ENCODE measurements around the gene PPP2R2C. TPM values are rescaled to one million over a fixed set of nuclear protein-coding genes. Genes with fewer than 3 reads are reported as not detected.

PPP2R2C gene
- total RNA-seq, 1 experiment from 2014 or later: not detected

DNA sequence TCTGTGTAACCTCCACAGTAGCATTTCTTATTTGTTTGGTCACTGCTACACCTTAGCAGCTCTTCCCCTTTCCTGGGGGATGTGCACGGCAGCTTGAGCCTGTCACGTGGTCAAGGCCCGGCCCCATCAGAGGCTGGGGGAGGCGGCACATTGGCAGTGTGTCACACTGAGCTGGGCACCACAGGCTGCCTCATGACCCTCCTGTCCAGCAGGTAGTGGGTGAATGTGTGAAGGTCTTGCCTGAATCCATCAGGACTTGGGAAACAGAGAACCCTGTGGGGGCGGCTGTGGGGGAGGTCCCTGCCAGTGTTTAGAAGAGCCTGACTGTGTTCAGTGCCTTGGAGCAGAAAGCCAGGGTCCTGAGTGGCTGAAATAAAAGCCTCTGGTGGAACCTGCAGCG is 169.5 kb downstream of the PPP2R2C start:
- Histone ChIP-seq H3K4me3 (ENCODE audit: low read depth, low read length) (no peak overlapping the region), H3K27me3 (replicated peaks; ENCODE audit: control insufficient read depth, insufficient read depth, low read length) (no peaks in the 10 kb centered on the region), H3K36me3 (ENCODE audit: control insufficient read depth, insufficient read depth, low read length) (no peaks in the 10 kb centered on the region), H3K4me1 (no peaks in the 10 kb centered on the region), H3K9me3 (no peaks in the 10 kb centered on the region)
- intact Hi-C loops (cut with micrococcal nuclease; ENCODE audit: unreplicated experiment): no loop called here
- Mint-ChIP-seq H3K27ac (ENCODE audit: unreplicated experiment) (no peak overlapping the region), H3K9me3 (ENCODE audit: unreplicated experiment) (no peaks in the 10 kb centered on the region), H3K36me3 (ENCODE audit: insufficient read depth, unreplicated experiment) (peaks cover 12% of the 10 kb centered on the region), H3K4me1 (ENCODE audit: low read depth, unreplicated experiment) (no peaks in the 10 kb centered on the region), H3K27me3 (ENCODE audit: insufficient read depth, unreplicated experiment) (no peaks in the 10 kb centered on the region), H3K4me3 (ENCODE audit: unreplicated experiment) (no peak overlapping the region)
- BruUV-seq (replicated peaks): no TSS peak
- CTCF ChIA-PET: no interaction called here
- no peak for DNase-seq
- TF ChIP-seq, protein P1, sequence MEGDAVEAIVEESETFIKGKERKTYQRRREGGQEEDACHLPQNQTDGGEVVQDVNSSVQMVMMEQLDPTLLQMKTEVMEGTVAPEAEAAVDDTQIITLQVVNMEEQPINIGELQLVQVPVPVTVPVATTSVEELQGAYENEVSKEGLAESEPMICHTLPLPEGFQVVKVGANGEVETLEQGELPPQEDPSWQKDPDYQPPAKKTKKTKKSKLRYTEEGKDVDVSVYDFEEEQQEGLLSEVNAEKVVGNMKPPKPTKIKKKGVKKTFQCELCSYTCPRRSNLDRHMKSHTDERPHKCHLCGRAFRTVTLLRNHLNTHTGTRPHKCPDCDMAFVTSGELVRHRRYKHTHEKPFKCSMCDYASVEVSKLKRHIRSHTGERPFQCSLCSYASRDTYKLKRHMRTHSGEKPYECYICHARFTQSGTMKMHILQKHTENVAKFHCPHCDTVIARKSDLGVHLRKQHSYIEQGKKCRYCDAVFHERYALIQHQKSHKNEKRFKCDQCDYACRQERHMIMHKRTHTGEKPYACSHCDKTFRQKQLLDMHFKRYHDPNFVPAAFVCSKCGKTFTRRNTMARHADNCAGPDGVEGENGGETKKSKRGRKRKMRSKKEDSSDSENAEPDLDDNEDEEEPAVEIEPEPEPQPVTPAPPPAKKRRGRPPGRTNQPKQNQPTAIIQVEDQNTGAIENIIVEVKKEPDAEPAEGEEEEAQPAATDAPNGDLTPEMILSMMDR (IDR thresholded peaks at IDR 0.05; ENCODE audit: insufficient read depth in 1 of 2, low read depth in 1 of 2, low read length in 1 of 2, severe bottlenecking in 1 of 2, unreplicated experiment in 1 of 2): no peak
- POLR2A ChIA-PET: no interaction called here

DNA sequence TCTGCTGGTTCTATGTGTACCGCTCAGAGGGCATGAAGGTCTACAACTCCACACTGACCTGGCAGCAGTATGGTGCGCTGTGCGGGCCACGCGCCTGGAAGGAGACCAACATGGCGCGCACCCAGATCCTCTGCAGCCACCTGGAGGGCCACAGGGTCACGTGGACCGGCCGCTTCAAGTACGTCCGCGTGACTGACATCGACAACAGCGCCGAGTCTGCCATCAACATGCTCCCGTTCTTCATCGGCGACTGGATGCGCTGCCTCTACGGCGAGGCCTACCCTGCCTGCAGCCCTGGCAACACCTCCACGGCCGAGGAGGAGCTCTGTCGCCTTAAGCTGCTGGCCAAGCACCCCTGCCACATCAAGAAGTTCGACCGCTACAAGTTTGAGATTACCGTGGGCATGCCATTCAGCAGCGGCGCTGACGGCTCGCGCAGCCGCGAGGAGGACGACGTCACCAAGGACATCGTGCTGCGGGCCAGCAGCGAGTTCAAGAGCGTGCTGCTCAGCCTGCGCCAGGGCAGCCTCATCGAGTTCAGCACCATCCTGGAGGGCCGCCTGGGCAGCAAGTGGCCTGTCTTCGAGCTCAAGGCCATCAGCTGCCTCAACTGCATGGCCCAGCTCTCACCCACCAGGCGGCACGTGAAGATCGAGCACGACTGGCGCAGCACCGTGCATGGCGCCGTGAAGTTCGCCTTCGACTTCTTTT is 170.5 kb downstream of the PPP2R2C start:
- intact Hi-C loops (cut with micrococcal nuclease; ENCODE audit: unreplicated experiment): no loop called here
- Mint-ChIP-seq H3K9me3 (ENCODE audit: unreplicated experiment) (no peaks in the 10 kb centered on the region), H3K4me1 (ENCODE audit: low read depth, unreplicated experiment) (no peaks in the 10 kb centered on the region), H3K27me3 (ENCODE audit: insufficient read depth, unreplicated experiment) (no peaks in the 10 kb centered on the region), H3K27ac (ENCODE audit: unreplicated experiment) (no peak overlapping the region), H3K4me3 (ENCODE audit: unreplicated experiment) (no peak overlapping the region), H3K36me3 (ENCODE audit: insufficient read depth, unreplicated experiment) (peaks cover 12% of the 10 kb centered on the region)
- Histone ChIP-seq H3K9me3 (no peaks in the 10 kb centered on the region), H3K36me3 (ENCODE audit: control insufficient read depth, insufficient read depth, low read length) (no peaks in the 10 kb centered on the region), H3K27me3 (replicated peaks; ENCODE audit: control insufficient read depth, insufficient read depth, low read length) (no peaks in the 10 kb centered on the region), H3K4me3 (ENCODE audit: low read depth, low read length) (no peak overlapping the region), H3K4me1 (no peaks in the 10 kb centered on the region)
- no peak for DNase-seq
- ChIA-PET POLR2A (no interaction called here), CTCF (no interaction called here)
- TF ChIP-seq, protein P1 (IDR thresholded peaks at IDR 0.05; ENCODE audit: insufficient read depth in 1 of 2, low read depth in 1 of 2, low read length in 1 of 2, severe bottlenecking in 1 of 2, unreplicated experiment in 1 of 2): no peak
- no TSS peak for BruUV-seq (replicated peaks)

DNA sequence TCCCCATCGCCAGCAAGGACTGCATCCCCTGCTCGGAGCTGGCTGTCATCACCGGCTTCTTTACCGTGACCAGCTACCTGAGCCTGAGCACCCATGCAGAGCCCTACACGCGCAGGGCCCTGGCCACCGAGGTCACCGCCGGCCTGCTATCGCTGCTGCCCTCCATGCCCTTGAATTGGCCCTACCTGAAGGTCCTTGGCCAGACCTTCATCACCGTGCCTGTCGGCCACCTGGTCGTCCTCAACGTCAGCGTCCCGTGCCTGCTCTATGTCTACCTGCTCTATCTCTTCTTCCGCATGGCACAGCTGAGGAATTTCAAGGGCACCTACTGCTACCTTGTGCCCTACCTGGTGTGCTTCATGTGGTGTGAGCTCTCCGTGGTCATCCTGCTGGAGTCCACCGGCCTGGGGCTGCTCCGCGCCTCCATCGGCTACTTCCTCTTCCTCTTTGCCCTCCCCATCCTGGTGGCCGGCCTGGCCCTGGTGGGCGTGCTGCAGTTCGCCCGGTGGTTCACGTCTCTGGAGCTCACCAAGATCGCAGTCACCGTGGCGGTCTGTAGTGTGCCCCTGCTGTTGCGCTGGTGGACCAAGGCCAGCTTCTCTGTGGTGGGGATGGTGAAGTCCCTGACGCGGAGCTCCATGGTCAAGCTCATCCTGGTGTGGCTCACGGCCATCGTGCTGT is 171.2 kb downstream of the PPP2R2C start:
- H3K9me3 Mint-ChIP-seq (ENCODE audit: unreplicated experiment): no peaks in the 10 kb centered on the region
- H3K27me3 ChIP-seq (replicated peaks; ENCODE audit: control insufficient read depth, insufficient read depth, low read length): no peaks in the 10 kb centered on the region
- ChIA-PET CTCF (no interaction called here), POLR2A (no interaction called here)
- BruUV-seq (replicated peaks): no TSS peak
- H3K4me1 ChIP-seq: no peaks in the 10 kb centered on the region
- H3K9me3 ChIP-seq: no peaks in the 10 kb centered on the region
- no peak for DNase-seq
- H3K4me3 Mint-ChIP-seq (ENCODE audit: unreplicated experiment): no peak overlapping the region
- H3K4me3 ChIP-seq (ENCODE audit: low read depth, low read length): no peak overlapping the region
- no peaks in the 10 kb centered on the region for H3K36me3 ChIP-seq (ENCODE audit: control insufficient read depth, insufficient read depth, low read length)
- intact Hi-C loops (cut with micrococcal nuclease; ENCODE audit: unreplicated experiment): no loop called here
- TF ChIP-seq, protein P1 (IDR thresholded peaks at IDR 0.05; ENCODE audit: insufficient read depth in 1 of 2, low read depth in 1 of 2, low read length in 1 of 2, severe bottlenecking in 1 of 2, unreplicated experiment in 1 of 2): no peak
- no peak overlapping the region for H3K27ac Mint-ChIP-seq (ENCODE audit: unreplicated experiment)
- H3K4me1 Mint-ChIP-seq (ENCODE audit: low read depth, unreplicated experiment): no peaks in the 10 kb centered on the region
- H3K27me3 Mint-ChIP-seq (ENCODE audit: insufficient read depth, unreplicated experiment): no peaks in the 10 kb centered on the region
- peaks cover 16% of the 10 kb centered on the region for H3K36me3 Mint-ChIP-seq (ENCODE audit: insufficient read depth, unreplicated experiment)
